ENCODE data around the gene MYL6B.

DNA sequence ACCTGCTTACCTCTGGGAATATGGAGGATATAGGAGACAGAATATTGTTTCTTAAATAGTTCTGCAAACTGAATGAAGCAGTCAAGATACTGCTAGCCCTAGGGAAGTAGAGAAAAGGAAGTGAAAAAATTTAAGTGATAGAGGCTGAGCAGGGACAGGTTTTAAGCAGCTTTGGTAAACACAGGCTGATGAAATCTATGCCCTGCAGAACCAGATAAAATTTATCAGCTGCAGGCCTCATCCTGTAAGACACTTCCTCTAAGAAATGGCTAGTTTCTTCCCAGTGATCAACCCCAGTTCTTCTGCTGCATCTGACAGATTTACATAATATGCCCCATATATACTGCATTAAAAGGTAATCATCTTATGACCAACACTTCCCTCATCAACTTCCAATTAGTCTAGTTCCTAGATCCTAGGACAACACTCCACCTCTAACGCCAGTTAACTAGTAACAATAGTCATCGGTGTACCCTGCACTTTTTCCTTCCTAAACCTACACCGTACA lies 25.6 kb upstream of the MYL6B start:
- no peak for TF ChIP-seq EZH2phosphoT487 (IDR thresholded peaks at IDR 0.05; ENCODE audit: borderline replicate concordance, low read length)
- TF ChIP-seq, protein P1, sequence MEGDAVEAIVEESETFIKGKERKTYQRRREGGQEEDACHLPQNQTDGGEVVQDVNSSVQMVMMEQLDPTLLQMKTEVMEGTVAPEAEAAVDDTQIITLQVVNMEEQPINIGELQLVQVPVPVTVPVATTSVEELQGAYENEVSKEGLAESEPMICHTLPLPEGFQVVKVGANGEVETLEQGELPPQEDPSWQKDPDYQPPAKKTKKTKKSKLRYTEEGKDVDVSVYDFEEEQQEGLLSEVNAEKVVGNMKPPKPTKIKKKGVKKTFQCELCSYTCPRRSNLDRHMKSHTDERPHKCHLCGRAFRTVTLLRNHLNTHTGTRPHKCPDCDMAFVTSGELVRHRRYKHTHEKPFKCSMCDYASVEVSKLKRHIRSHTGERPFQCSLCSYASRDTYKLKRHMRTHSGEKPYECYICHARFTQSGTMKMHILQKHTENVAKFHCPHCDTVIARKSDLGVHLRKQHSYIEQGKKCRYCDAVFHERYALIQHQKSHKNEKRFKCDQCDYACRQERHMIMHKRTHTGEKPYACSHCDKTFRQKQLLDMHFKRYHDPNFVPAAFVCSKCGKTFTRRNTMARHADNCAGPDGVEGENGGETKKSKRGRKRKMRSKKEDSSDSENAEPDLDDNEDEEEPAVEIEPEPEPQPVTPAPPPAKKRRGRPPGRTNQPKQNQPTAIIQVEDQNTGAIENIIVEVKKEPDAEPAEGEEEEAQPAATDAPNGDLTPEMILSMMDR (IDR thresholded peaks at IDR 0.05; ENCODE audit: low read depth, low read length, poor library complexity, severe bottlenecking) = no peak

All from DOHH2 (cell line).